ENCODE measurements around the gene BEND3. TPM values are rescaled to one million over a fixed set of nuclear protein-coding genes. Genes with fewer than 3 reads are reported as not detected.
"Not testable (repeated sequence)": the region's sequence is repeated elsewhere in the genome, so short reads cannot be mapped to it uniquely, and the experiment has no call there.

BEND3 gene
- total RNA-seq, 1 experiment from 2014 or later, result 3.5 TPM

DNA sequence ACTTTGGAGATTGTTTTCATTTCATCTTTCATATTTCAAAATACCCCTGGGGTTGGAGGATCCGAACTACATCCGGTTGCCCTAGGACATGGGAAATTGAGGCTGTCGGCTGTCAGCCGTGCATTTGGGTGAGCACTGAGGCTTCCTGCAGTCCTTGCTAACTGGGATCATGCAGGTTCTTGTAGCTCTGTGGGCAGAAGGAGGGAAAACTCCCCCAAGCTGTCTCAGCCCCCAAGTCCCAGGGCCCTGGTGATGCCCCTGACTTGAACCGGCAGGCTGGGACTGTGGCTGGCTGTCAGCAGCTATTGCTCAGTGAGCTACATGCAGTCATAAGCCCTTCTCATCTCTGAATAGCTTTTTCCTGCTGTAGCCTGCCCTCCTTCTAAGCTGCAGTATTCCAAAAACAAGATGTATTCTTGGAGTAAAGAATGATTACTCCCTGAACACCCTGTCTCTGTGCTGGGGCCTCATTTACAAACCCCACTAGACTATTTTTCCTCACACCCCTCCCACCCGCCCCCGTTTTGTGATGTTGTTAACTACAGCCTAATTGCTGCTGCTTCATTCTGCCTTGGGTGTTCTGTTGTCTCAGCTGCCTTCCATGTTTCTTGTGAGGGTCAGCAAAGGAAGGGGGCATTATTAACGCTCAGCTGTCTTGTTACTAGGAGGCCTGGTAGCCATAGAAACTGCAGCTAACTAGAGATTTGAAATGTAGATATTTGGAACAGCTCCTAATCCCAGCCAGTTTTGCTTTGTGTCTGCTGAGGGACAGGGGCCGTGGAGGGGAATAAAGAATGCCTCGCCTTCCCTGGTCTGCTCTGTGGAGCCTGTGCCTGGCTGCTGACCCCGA, 69.3 kb downstream of the BEND3 start:
- no peak for DNase-seq (ENCODE audit: low spot score)

DNA sequence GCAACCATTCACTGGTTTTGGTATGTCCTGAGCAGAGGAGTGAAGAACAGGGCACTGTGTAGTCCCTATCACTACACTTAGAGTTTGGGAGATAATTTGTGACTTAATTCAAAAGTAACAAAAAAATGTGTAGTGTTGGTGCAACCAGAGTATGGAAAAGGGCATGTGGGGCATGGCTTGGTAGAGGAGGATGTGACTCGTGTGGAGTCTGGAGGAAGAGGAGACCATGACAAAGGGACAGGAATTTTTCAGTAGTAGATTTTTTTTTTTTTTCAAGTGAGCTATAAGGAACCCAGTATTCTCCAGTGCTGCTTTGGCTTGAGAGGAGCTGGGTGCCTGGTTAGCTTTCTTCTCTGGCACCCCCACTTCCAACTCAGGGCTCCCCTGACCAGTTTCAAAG, 82.2 kb downstream of the BEND3 start:
- peak; percentile 1 for DNase-seq (ENCODE audit: low spot score)

DNA sequence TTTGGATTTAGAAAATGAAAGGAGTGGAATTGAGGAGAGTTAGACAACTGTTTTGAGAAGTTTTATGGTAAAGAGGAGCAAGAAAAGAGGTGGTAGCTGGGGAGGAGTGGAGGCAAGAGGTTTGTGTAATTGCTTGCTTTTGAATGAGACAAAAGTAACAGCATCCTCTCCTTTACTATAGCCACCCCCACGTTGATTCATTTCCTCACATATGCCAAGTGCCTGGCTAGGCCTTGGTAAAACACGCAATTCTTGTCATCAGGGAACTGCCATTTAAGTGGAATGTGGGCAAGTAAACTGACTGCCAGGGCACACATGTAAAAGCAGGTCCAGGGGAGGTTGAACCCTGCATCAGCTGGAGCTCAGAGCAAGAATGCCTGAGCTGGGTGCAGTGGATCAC, 83.3 kb downstream of the BEND3 start:
- DNase-seq (ENCODE audit: low spot score), result no peak

DNA sequence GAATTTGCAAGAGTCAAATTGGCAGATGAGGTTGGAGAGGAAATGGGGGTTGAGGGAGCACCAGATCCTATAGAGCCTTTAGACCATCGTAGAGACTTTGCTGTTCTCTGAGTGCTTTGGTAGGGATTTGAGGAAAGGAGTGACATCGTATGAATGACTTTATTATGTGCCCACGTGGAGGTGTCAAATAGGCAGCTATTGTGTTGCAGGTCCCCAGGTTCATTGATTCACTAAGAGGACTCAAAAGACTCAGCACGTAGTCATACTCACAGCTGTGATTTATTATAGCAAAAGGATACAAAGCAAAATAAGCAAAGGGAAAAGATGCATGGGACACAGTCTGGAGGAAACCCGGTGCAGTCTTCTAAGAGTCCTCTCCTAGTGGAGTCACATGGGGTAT, 85.2 kb downstream of the BEND3 start:
- DNase-seq (ENCODE audit: low spot score), result no peak

- no peak for DNase-seq (ENCODE audit: low spot score)
These were observed 88.3 kb downstream of the BEND3 start for GRCh38 chr6:107026965-107027364.

DNA sequence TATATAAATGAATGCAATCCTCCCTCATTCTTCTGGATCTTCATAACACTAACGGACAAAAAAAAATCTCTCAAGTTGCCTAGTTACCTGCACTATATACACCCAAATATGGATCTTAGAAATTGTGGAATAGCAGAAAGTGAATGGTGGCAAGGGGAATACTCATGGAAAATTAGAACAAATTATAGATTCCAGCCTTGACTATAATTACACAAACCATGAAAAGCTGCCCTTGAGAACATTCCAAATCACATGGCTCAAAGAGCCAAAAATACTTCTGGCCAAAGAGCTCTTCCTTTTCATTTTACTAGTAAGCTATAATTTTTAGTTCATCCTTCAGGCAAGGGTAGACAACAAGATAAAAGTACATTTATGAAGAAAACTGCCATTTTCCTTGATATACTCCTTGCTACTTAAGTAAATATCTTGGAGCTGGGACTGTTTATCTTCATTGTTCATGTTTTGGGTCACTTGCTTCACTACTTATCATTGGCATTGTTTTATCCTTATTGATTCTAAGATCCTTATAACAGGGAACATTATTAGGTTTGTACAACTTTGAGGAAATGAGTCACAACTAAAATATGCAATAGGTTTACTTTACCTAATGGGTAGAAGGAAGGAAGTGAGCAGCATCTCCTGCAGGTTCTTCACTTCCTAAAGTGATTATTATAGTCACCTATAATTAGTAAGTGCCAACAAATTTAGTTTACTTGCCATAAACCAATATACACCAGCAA, 93.7 kb downstream of the BEND3 start:
- DNase-seq (ENCODE audit: low spot score), result no peak

GRCh38 chr6:107020239-107020638, 95.1 kb downstream of the BEND3 start:
- DNase-seq (ENCODE audit: low spot score), result no peak

GRCh38 chr6:107019628-107020027, 95.7 kb downstream of the BEND3 start:
- not testable (repeated sequence) for DNase-seq (ENCODE audit: low spot score)

DNA sequence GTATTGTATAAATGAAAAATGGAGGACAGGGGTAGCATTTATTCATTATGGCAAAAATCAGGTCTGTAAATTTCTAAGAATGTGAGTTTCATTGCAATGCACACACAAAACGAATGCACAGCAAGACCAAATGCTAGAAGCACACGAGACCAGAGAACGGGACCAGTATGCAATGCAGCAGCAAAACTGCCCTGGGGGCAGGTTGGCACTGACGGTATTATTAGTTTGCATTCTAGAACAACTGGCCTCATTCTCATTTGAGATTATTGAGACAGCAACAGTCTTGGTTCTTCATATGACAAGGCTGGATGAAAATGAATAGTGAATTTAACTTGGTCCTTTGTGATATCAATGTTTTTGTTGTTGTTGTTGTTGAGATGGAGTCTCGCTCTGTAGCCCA, 96.3 kb downstream of the BEND3 start:
- DNase-seq (ENCODE audit: low spot score), result no peak

Other genes with a start within 250 kb of the BEND3 start
- 20.4 and 26.9 TPM in 2 replicates for gene CD24, start 140.8 kb downstream of the BEND3 start, total RNA-seq (2014; rRNA removed; shearing (Covaris generic))
- 19.3 and 38.9 TPM in 2 replicates for gene MTRES1, start 87.3 kb downstream of the BEND3 start, total RNA-seq (2014; rRNA removed; shearing (Covaris generic))